ENCODE data around the gene HTR1D.

HTR1D gene

GRCh38 chr1:23187637-23188036 is 29.7 kb downstream of the HTR1D start:
- Mint-ChIP-seq H3K9me3 (no peaks in the 10 kb centered on the region), H3K36me3 (no peaks in the 10 kb centered on the region), H3K4me3 (no peak overlapping the region), H3K27ac (no peak overlapping the region), H3K27me3 (peaks cover 39% of the 10 kb centered on the region), H3K4me1 (peaks cover 3% of the 10 kb centered on the region)
- CTCF ChIA-PET, result interaction anchor here (1.4 to 13.6 kb wide), 2 partner anchors 90 to 212 kb away, joined by 4 to 438 read pairs; no protein-coding TSS in a partner anchor
- no peak for DNase-seq

- Mint-ChIP-seq H3K4me1 (peaks cover 3% of the 10 kb centered on the region), H3K9me3 (no peaks in the 10 kb centered on the region), H3K36me3 (no peaks in the 10 kb centered on the region), H3K27ac (no peak overlapping the region), H3K4me3 (no peak overlapping the region), H3K27me3 (peaks cover 44% of the 10 kb centered on the region)
- CTCF ChIA-PET, result interaction anchor here (0.7 to 13.6 kb wide), 25 partner anchors 11 to 221 kb away, joined by 3 to 438 read pairs (median 7); partner anchors contain the start of gene LACTBL1
- DNase-seq, result no peak
Observed at GRCh38 chr1:23185381-23185780, 31.9 kb downstream of the HTR1D start.

- Mint-ChIP-seq H3K4me3 (peak overlapping the region; percentile 38), H3K27me3 (peaks cover 37% of the 10 kb centered on the region), H3K4me1 (peaks cover 3% of the 10 kb centered on the region), H3K27ac (no peak overlapping the region), H3K36me3 (no peaks in the 10 kb centered on the region), H3K9me3 (no peaks in the 10 kb centered on the region)
- DNase-seq, result peak; percentile 39
- CTCF ChIA-PET, result interaction anchor here (0.7 to 13.6 kb wide), 38 partner anchors 10 to 220 kb away, joined by 3 to 438 read pairs (median 5); partner anchors contain the start of gene LACTBL1
Observed at GRCh38 chr1:23184212-23184934, 32.9 kb downstream of the HTR1D start.

GRCh38 chr1:23179862-23180261 is 37.4 kb downstream of the HTR1D start:
- Mint-ChIP-seq H3K36me3 (no peaks in the 10 kb centered on the region), H3K4me3 (no peak overlapping the region), H3K27me3 (peaks cover 60% of the 10 kb centered on the region), H3K4me1 (peaks cover 16% of the 10 kb centered on the region), H3K9me3 (no peaks in the 10 kb centered on the region), H3K27ac (no peak overlapping the region)
- CTCF ChIA-PET, result interaction anchor here (0.7 to 13.6 kb wide), 3 partner anchors 19 to 82 kb away, joined by 3 to 438 read pairs (median 4); no protein-coding TSS in a partner anchor
- DNase-seq, result no peak

GRCh38 chr1:23178950-23179349 is 38.4 kb downstream of the HTR1D start:
- Mint-ChIP-seq H3K27ac (no peak overlapping the region), H3K9me3 (peaks cover 2% of the 10 kb centered on the region), H3K36me3 (no peaks in the 10 kb centered on the region), H3K4me1 (peaks cover 20% of the 10 kb centered on the region), H3K27me3 (peaks cover 57% of the 10 kb centered on the region), H3K4me3 (no peak overlapping the region)
- CTCF ChIA-PET, result interaction anchor here (0.7 to 13.6 kb wide), 3 partner anchors 20 to 81 kb away, joined by 3 to 438 read pairs (median 4); no protein-coding TSS in a partner anchor
- no peak for DNase-seq

- Mint-ChIP-seq H3K4me1 (peaks cover 20% of the 10 kb centered on the region), H3K27me3 (peaks cover 51% of the 10 kb centered on the region), H3K9me3 (peaks cover 2% of the 10 kb centered on the region), H3K4me3 (peak overlapping the region; percentile 56), H3K36me3 (no peaks in the 10 kb centered on the region), H3K27ac (no peak overlapping the region)
- DNase-seq, result no peak
- CTCF ChIA-PET, result interaction anchor here (1.2 to 13.6 kb wide), 2 partner anchors 26 to 81 kb away, joined by 4 to 438 read pairs; no protein-coding TSS in a partner anchor
Observed at GRCh38 chr1:23178414-23178813, 38.9 kb downstream of the HTR1D start.

GRCh38 chr1:23177438-23178380 is 39.6 kb downstream of the HTR1D start:
- DNase-seq, result peak; percentile 67
- Mint-ChIP-seq H3K4me1 (peaks cover 20% of the 10 kb centered on the region), H3K4me3 (peak overlapping the region; percentile 65), H3K27ac (no peak overlapping the region), H3K9me3 (peaks cover 2% of the 10 kb centered on the region), H3K36me3 (no peaks in the 10 kb centered on the region), H3K27me3 (peaks cover 44% of the 10 kb centered on the region)
- CTCF ChIA-PET, result interaction anchor here (1.2 to 13.6 kb wide), 2 partner anchors 26 to 80 kb away, joined by 4 to 438 read pairs; no protein-coding TSS in a partner anchor

- CTCF ChIA-PET, result interaction anchor here (13.6 kb wide), 1 partner anchor 79 kb away, joined by 438 read pairs; no protein-coding TSS in a partner anchor
- no peak for DNase-seq
- H3K36me3 Mint-ChIP-seq, result no peaks in the 10 kb centered on the region
- peaks cover 20% of the 10 kb centered on the region for H3K4me1 Mint-ChIP-seq
- no peak overlapping the region for H3K27ac Mint-ChIP-seq
- peak overlapping the region; percentile 65 for H3K4me3 Mint-ChIP-seq
- peaks cover 37% of the 10 kb centered on the region for H3K27me3 Mint-ChIP-seq
- peaks cover 2% of the 10 kb centered on the region for H3K9me3 Mint-ChIP-seq
Observed at GRCh38 chr1:23177031-23177430, 40.3 kb downstream of the HTR1D start.

GRCh38 chr1:23174426-23175110 is 42.7 kb downstream of the HTR1D start:
- H3K36me3 Mint-ChIP-seq, result no peaks in the 10 kb centered on the region
- H3K27ac Mint-ChIP-seq, result no peak overlapping the region
- peaks cover 30% of the 10 kb centered on the region for H3K27me3 Mint-ChIP-seq
- CTCF ChIA-PET, result interaction anchor here (0.8 to 2.5 kb wide), 6 partner anchors 9 to 76 kb away, joined by 3 to 9 read pairs (median 3); no protein-coding TSS in a partner anchor
- H3K4me3 Mint-ChIP-seq, result no peak overlapping the region
- DNase-seq, result no peak
- H3K9me3 Mint-ChIP-seq, result peaks cover 2% of the 10 kb centered on the region
- H3K4me1 Mint-ChIP-seq, result peaks cover 26% of the 10 kb centered on the region

- Mint-ChIP-seq H3K36me3 (no peaks in the 10 kb centered on the region), H3K9me3 (peaks cover 2% of the 10 kb centered on the region), H3K4me3 (no peak overlapping the region), H3K27me3 (peaks cover 25% of the 10 kb centered on the region), H3K27ac (no peak overlapping the region), H3K4me1 (peaks cover 36% of the 10 kb centered on the region)
- no peak for DNase-seq
- CTCF ChIA-PET, result interaction anchor here (1.1 kb wide), 1 partner anchor 71 kb away, joined by 3 read pairs; no protein-coding TSS in a partner anchor
Observed at GRCh38 chr1:23171181-23171755, 46.0 kb downstream of the HTR1D start.

- CTCF ChIA-PET, result interaction anchor here (0.9 to 2.4 kb wide), 3 partner anchors 15 to 70 kb away, joined by 3 to 13 read pairs (median 6); no protein-coding TSS in a partner anchor
- Mint-ChIP-seq H3K9me3 (peaks cover 2% of the 10 kb centered on the region), H3K36me3 (no peaks in the 10 kb centered on the region), H3K4me3 (peak overlapping the region; percentile 99), H3K4me1 (peaks cover 40% of the 10 kb centered on the region), H3K27ac (no peak overlapping the region), H3K27me3 (peaks cover 25% of the 10 kb centered on the region)
- DNase-seq, result peak; percentile 31
Observed at GRCh38 chr1:23169727-23170335, 47.5 kb downstream of the HTR1D start.

GRCh38 chr1:23169195-23169575 is 48.1 kb downstream of the HTR1D start:
- Mint-ChIP-seq H3K4me1 (peaks cover 34% of the 10 kb centered on the region), H3K27ac (no peak overlapping the region), H3K36me3 (no peaks in the 10 kb centered on the region), H3K27me3 (peaks cover 25% of the 10 kb centered on the region), H3K4me3 (peak overlapping the region; percentile 99), H3K9me3 (no peaks in the 10 kb centered on the region)
- CTCF ChIA-PET, result interaction anchor here (0.9 to 2.4 kb wide), 3 partner anchors 15 to 69 kb away, joined by 3 to 13 read pairs (median 6); no protein-coding TSS in a partner anchor
- DNase-seq, result no peak

Measured in activated naive CD4-positive, alpha-beta T cell treated with anti-CD3 and anti-CD28 coated beads, Interleukin-2, amount 10 ng/mL, durations not matched to agents 7 days and 5 days (primary cell).